H9 (cell line): ENCODE measurements around the gene MRPS30. TPM values are rescaled to one million over a fixed set of nuclear protein-coding genes. Genes with fewer than 3 reads are reported as not detected.
"Not testable (repeated sequence)": the region's sequence is repeated elsewhere in the genome, so short reads cannot be mapped to it uniquely, and the experiment has no call there.

Experiments
- DNase-seq: peaks from one replicate; pipeline ENCODE4 v3.0.0-alpha.2; 2017
- H2AFZ ChIP-seq: one replicate; pipeline ENCODE4 v1.6.1; 2013; ENCODE audit warnings: mild to moderate bottlenecking, low read length, control low read depth, moderate library complexity
- H2AK5ac ChIP-seq: 2 replicates; pipeline ENCODE4 v1.6.1; 2013; ENCODE audit warnings: low read length, control low read depth, mixed read lengths; ENCODE audit not compliant: insufficient read length
- H2BK120ac ChIP-seq: one replicate; pipeline ENCODE4 v1.6.1; 2013; ENCODE audit warnings: low read depth, mild to moderate bottlenecking, low read length, control low read depth, inconsistent platforms; ENCODE audit not compliant: poor library complexity, severe bottlenecking
- H2BK12ac ChIP-seq: 2 replicates; pipeline ENCODE4 v1.6.1; 2013; ENCODE audit warnings: low read length, control low read depth, mixed read lengths, low read depth; ENCODE audit not compliant: insufficient read length
- H2BK15ac ChIP-seq: 2 replicates; pipeline ENCODE4 v1.6.1; 2013; ENCODE audit warnings: low read depth, low read length, control low read depth
- H2BK20ac ChIP-seq: one replicate; pipeline ENCODE4 v1.6.1; 2013; ENCODE audit warnings: low read depth, mild to moderate bottlenecking, low read length, control low read depth, inconsistent platforms; ENCODE audit not compliant: poor library complexity, severe bottlenecking
- H2BK5ac ChIP-seq: 2 replicates; pipeline ENCODE4 v1.6.1; 2013; ENCODE audit warnings: low read length, control low read depth, mixed read lengths; ENCODE audit not compliant: insufficient read length
- H3K14ac ChIP-seq: 2 replicates; pipeline ENCODE4 v1.6.1; 2013; ENCODE audit warnings: low read length, control low read depth; ENCODE audit not compliant: insufficient read depth
- H3K18ac ChIP-seq: 2 replicates; pipeline ENCODE4 v1.6.1; 2013; ENCODE audit warnings: low read depth, mild to moderate bottlenecking, mixed read lengths, low read length, control low read depth; ENCODE audit not compliant: insufficient read length
- H3K23ac ChIP-seq: 2 replicates; pipeline ENCODE4 v1.6.1; 2013; ENCODE audit warnings: low read length, control low read depth, mixed read lengths, low read depth; ENCODE audit not compliant: insufficient read length
- H3K23me2 ChIP-seq: 2 replicates; pipeline ENCODE4 v1.6.1; 2013; ENCODE audit warnings: low read depth, mild to moderate bottlenecking, mixed read lengths, low read length, control low read depth; ENCODE audit not compliant: insufficient read length, poor library complexity, severe bottlenecking
- H3K27ac ChIP-seq: 2 replicates; pipeline ENCODE4 v1.5.1; 2013; ENCODE audit warnings: low read length, control low read depth, mixed read lengths, low read depth; ENCODE audit not compliant: insufficient read length
- H3K27me3 ChIP-seq: 2 replicates; pipeline ENCODE4 v1.6.1; 2013; ENCODE audit warnings: low read length, control low read depth, inconsistent platforms; ENCODE audit not compliant: insufficient read depth
- H3K4ac ChIP-seq: 2 replicates; pipeline ENCODE4 v1.6.1; 2013; ENCODE audit warnings: low read depth, mild to moderate bottlenecking, control low read depth, inconsistent platforms, low read length, moderate library complexity
- H3K4me1 ChIP-seq: 2 replicates; pipeline ENCODE4 v1.6.1; 2013; ENCODE audit warnings: low read length, control low read depth, inconsistent platforms; ENCODE audit not compliant: insufficient read depth
- H3K4me2 ChIP-seq: 2 replicates; pipeline ENCODE4 v1.6.1; 2013; ENCODE audit warnings: low read length, control low read depth, mixed read lengths; ENCODE audit not compliant: insufficient read length, insufficient read depth
- H3K56ac ChIP-seq: 2 replicates; pipeline ENCODE4 v1.6.1; 2013; ENCODE audit warnings: low read depth, mild to moderate bottlenecking, mixed read lengths, low read length, control low read depth; ENCODE audit not compliant: insufficient read length
- H3K79me1 ChIP-seq: 2 replicates; pipeline ENCODE4 v1.6.1; 2013; ENCODE audit warnings: low read depth, mild to moderate bottlenecking, moderate library complexity, low read length, control low read depth, inconsistent platforms; ENCODE audit not compliant: insufficient read depth, poor library complexity, severe bottlenecking
- H3K79me2 ChIP-seq: 2 replicates; pipeline ENCODE4 v1.6.1; 2013; ENCODE audit warnings: low read length, control low read depth, inconsistent platforms; ENCODE audit not compliant: insufficient read depth
- H3K9ac ChIP-seq: 2 replicates; pipeline ENCODE4 v1.6.1; 2013; ENCODE audit warnings: low read length, control low read depth, mixed read lengths; ENCODE audit not compliant: insufficient read length; ENCODE audit errors: extremely low read depth
- H3K9me3 ChIP-seq: one replicate; pipeline ENCODE4 v1.6.1; 2013; ENCODE audit warnings: low read depth, low read length, inconsistent platforms; ENCODE audit not compliant: control insufficient read depth
- H3T11ph ChIP-seq: one replicate; pipeline ENCODE4 v1.6.1; 2013; ENCODE audit warnings: mild to moderate bottlenecking, low read length, control low read depth, inconsistent platforms
- H4K20me1 ChIP-seq: one replicate; pipeline ENCODE4 v1.6.1; 2013; ENCODE audit not compliant: control insufficient read depth, insufficient read length, insufficient read depth
- H4K5ac ChIP-seq: 2 replicates; pipeline ENCODE4 v1.6.1; 2013; ENCODE audit warnings: low read depth, mild to moderate bottlenecking, mixed read lengths, low read length, control low read depth; ENCODE audit not compliant: insufficient read length
- H4K8ac ChIP-seq: replicated peaks from 2 replicates; pipeline ENCODE4 v1.6.1; 2013; ENCODE audit warnings: low read length, control low read depth, mixed read lengths, low read depth; ENCODE audit not compliant: insufficient read length
- H4K91ac ChIP-seq: 2 replicates; pipeline ENCODE4 v1.6.1; 2013; ENCODE audit warnings: low read depth, mild to moderate bottlenecking, moderate library complexity, mixed read lengths, low read length, control low read depth; ENCODE audit not compliant: insufficient read length
- H3K27ac Mint-ChIP-seq, 3 experiments: 2 replicates in 2 of 3; 3 replicates in 1 of 3; pipeline ENCODE4 v1.8.0; 2020 to 2021; ENCODE audit warnings: mixed read lengths in 3 of 3, mild to moderate bottlenecking in 1 of 3, moderate library complexity in 1 of 3
- H3K27me3 Mint-ChIP-seq: 2 replicates; pipeline ENCODE4 v1.8.0; 2021; ENCODE audit warnings: low read depth, mild to moderate bottlenecking, moderate library complexity, mixed read lengths
- H3K36me3 Mint-ChIP-seq, 3 experiments: 2 replicates in 2 of 3; 3 replicates in 1 of 3; pipeline ENCODE4 v1.8.0; 2020 to 2021; ENCODE audit warnings: low read depth in 3 of 3, mixed read lengths in 3 of 3; ENCODE audit not compliant: insufficient read depth in 1 of 3
- H3K4me1 Mint-ChIP-seq, 2 experiments: 2 replicates each; pipeline ENCODE4 v1.8.0; 2020; ENCODE audit warnings: mixed read lengths in 2 of 2
- H3K4me3 Mint-ChIP-seq, 2 experiments: 2 replicates in 1 of 2; 3 replicates in 1 of 2; pipeline ENCODE4 v1.8.0; 2020 to 2021; ENCODE audit warnings: mild to moderate bottlenecking in 2 of 2, mixed read lengths in 2 of 2, moderate library complexity in 1 of 2
- H3K9me3 Mint-ChIP-seq, 2 experiments: 2 replicates in 1 of 2; 3 replicates in 1 of 2; pipeline ENCODE4 v1.8.0; 2020; ENCODE audit warnings: mild to moderate bottlenecking in 2 of 2, mixed read lengths in 2 of 2, moderate library complexity in 1 of 2
- CTCF ChIP-seq: fragments of 200-600 bp; sonication (generic); conservative IDR thresholded peaks from 3 replicates; pipeline ENCODE4 v1.8.0; 2021; ENCODE audit warnings: antibody characterized with exemption, mild to moderate bottlenecking
- WGBS: extraction: QIAGEN DNeasy Blood & Tissue Kit; methylation state at CpG from one replicate; pipeline ENCODE4 v1.1.7; 2013; ENCODE audit warnings: missing lambda C conversion rate, low lambda C conversion rate, mixed read lengths; ENCODE audit not compliant: insufficient read length; ENCODE audit errors: extremely low coverage; 5-methylcytosine and 5-hydroxymethylcytosine counted together
- total RNA-seq: library from RNA; stranded (reverse); gene quantifications from 2 replicates; pipeline ENCODE4 v1.2.1, GENCODE V29; 2021

The MRPS30 gene
- total RNA-seq, 1 experiment from 2014 or later, result 76.3 TPM

GRCh38 chr5:44821164-44821563, 12.4 kb downstream of the MRPS30 start:
- Histone ChIP-seq H3K23me2 (no peaks in the 10 kb centered on the region), H3K9ac (no peak overlapping the region), H2AFZ (no peak overlapping the region), H3K56ac (no peak overlapping the region), H4K5ac (no peak overlapping the region), H3K23ac (no peak overlapping the region), H4K20me1 (no peaks in the 10 kb centered on the region), H3K4me1 (no peaks in the 10 kb centered on the region), H2BK12ac (no peak overlapping the region), H3K9me3 (no peaks in the 10 kb centered on the region), H3K27ac (no peak overlapping the region), H2BK120ac (no peak overlapping the region), H2BK5ac (no peak overlapping the region), H3K14ac (no peak overlapping the region), H4K8ac (no peak overlapping the region), H4K91ac (no peak overlapping the region), H2BK20ac (no peak overlapping the region), H3K4ac (no peak overlapping the region), H3K4me2 (no peak overlapping the region), H3T11ph (no peak overlapping the region), H3K79me2 (no peaks in the 10 kb centered on the region), H2BK15ac (no peak overlapping the region), H3K27me3 (no peaks in the 10 kb centered on the region), H3K18ac (no peak overlapping the region), H3K79me1 (no peaks in the 10 kb centered on the region), H2AK5ac (no peak overlapping the region)
- no CpG with 5 or more reads among the region's 1 CpG for WGBS
- Mint-ChIP-seq H3K4me3 (no peak overlapping the region), H3K36me3 (peaks cover 13 to 39% (median 24%) of the 10 kb centered on the region in 3 experiments), H3K4me1 (peaks cover 1 to 2% of the 10 kb centered on the region in 2 experiments; a peak in 1 of 4 replicates), H3K9me3 (no peaks in the 10 kb centered on the region), H3K27ac (0 out of 7 replicates have a peak overlapping the region, but pooled peaks of 1 of the 3 experiments have one; percentile 32), H3K27me3 (no peaks in the 10 kb centered on the region)
- no peak for DNase-seq
- TF ChIP-seq CTCF, result no peak

GRCh38 chr5:44824662-44825061, 15.9 kb downstream of the MRPS30 start:
- not testable (repeated sequence) for H2BK12ac ChIP-seq, H3K27me3 ChIP-seq, H2AK5ac ChIP-seq, H2BK120ac ChIP-seq, H3K4me2 ChIP-seq, H3K79me2 ChIP-seq, H3K27me3 Mint-ChIP-seq, H3K23ac ChIP-seq, H3K4ac ChIP-seq, DNase-seq, H3K9me3 Mint-ChIP-seq, H4K91ac ChIP-seq, H4K20me1 ChIP-seq, H2BK15ac ChIP-seq, H3K9ac ChIP-seq, H3K27ac ChIP-seq, H3T11ph ChIP-seq, H2AFZ ChIP-seq, H2BK5ac ChIP-seq, H3K4me3 Mint-ChIP-seq, H3K23me2 ChIP-seq, H3K27ac Mint-ChIP-seq, H3K79me1 ChIP-seq, H3K9me3 ChIP-seq, H3K4me1 ChIP-seq, H3K14ac ChIP-seq, H4K5ac ChIP-seq, H2BK20ac ChIP-seq, H4K8ac ChIP-seq, H3K56ac ChIP-seq, H3K18ac ChIP-seq
- peaks cover 0 to 20% (median 17%) of the 10 kb centered on the region in 3 experiments; a peak in 6 of 7 replicates for H3K36me3 Mint-ChIP-seq
- WGBS, result no CpG with 5 or more reads among the region's 3 CpGs
- peaks cover 5 to 11% of the 10 kb centered on the region in 2 experiments; a peak in 3 of 4 replicates for H3K4me1 Mint-ChIP-seq
